H1 (cell line): ENCODE measurements around the gene UBR1. TPM values are rescaled to one million over a fixed set of nuclear protein-coding genes. Genes with fewer than 3 reads are reported as not detected.

ENCODE experiments used
- CBX5 ChIP-seq: fragments of 300-800, 300-1000 bp; sonication (generic); IDR thresholded peaks from 2 replicates; pipeline ENCODE4 v1.7.1; 2016; ENCODE audit warnings: antibody characterized with exemption, low read length, low read depth
- CTBP2 ChIP-seq: IDR thresholded peaks from 2 replicates; pipeline ENCODE4 v1.7.0; 2011; ENCODE audit warnings: borderline replicate concordance, mild to moderate bottlenecking, moderate library complexity, mixed read lengths, low read length; ENCODE audit not compliant: insufficient read depth, insufficient read length
- EGR1 ChIP-seq: IDR thresholded peaks from 2 replicates; pipeline ENCODE4 v1.6.1; 2011; ENCODE audit warnings: low read depth, low read length, borderline replicate concordance
- POU5F1 ChIP-seq: IDR thresholded peaks from 2 replicates; pipeline ENCODE4 v1.6.1; 2011; ENCODE audit warnings: low read depth, mild to moderate bottlenecking, low read length, moderate library complexity
- polyA plus RNA-seq, 7 experiments: library from polyadenylated mRNA; depleted of rRNA in 3 of 7; stranded (reverse) in 5 of 7; unstranded in 2 of 7; fragments of >200 nt in 5 of 7; fragments of 200-250 nt in 2 of 7; gene quantifications; 1 replicate in 5 of 7; 2 replicates in 1 of 7; 4 replicates in 1 of 7; pipeline versions ENCODE4 v1.2.1 to v1.2.3, GENCODE V29; 2011 to 2013; ENCODE audit warnings: missing spikeins in 2 of 7, mixed read lengths in 2 of 7
- total RNA-seq: library from RNA; stranded (reverse); fragmentation: NEBNext Ultra II Directional; extraction: Animal tissue kit (Norgen Biotek cat#: 25700); gene quantifications from 2 replicates; pipeline ENCODE4 v1.2.1, GENCODE V29; 2021

Gene UBR1
- total and polyA plus RNA-seq, 2 of the 8 experiments (the other 6 are each of a cell fraction or from before 2014, with no cell fraction given) = 3.7 to 18.7 TPM

DNA sequence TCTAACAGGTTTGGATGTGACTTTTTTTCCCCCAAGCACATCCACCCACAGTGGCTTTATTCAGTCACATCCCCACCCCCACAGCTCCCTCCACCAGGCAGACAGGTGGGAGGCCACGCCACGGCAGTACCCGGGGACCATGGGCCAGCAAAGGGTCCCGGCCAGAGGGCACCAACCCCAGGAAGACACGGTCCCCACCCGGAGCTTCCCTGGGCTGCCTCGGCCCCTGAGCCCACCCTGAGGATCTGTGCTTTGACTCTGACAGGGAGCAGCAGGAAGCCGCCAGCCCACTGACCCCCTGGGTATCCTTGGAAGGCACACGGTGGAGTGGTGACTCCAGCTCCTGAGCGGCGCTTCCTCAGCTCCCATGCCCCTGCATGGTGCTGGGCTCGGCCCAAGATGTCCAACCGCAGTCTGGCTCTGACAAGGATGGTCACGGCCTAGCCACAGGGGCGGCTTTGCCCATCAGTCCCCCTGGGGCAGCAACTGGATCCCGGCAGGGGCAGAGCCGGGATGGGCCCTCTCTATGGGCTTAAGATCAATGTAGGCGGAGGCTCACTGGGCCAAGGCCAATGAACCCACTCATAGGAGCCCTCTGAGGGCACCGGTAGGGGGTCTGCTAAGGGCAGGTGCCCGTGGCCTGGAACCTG lies 119.0 kb downstream of the UBR1 start (continued):
- no peak for TF ChIP-seq EGR1
- TF ChIP-seq POU5F1 = no peak
- TF ChIP-seq CBX5 = no peak
- no peak for TF ChIP-seq CTBP2
- TF ChIP-seq, all 59 proteins: peak for 0
